ENCODE measurements around the gene CLDN6. TPM values are rescaled to one million over a fixed set of nuclear protein-coding genes. Genes with fewer than 3 reads are reported as not detected.
A peak's percentile ranks its signal among the peaks of the same experiment; 100 is the strongest.

The CLDN6 gene
- total and polyA plus RNA-seq, 2 of the 13 experiments (the other 11 are each of a cell fraction or from before 2014, with no cell fraction given), result 5.9 to 7.6 TPM

- TF ChIP-seq DZIP1 (CRISPR knock-in tag; IDR thresholded peaks at IDR 0.05), result peak; percentile 75; the same call in 1 of the 2 replicates
- peak; percentile 58 for TF ChIP-seq FOSL2 (CRISPR knock-in tag; IDR thresholded peaks at IDR 0.05)
- TF ChIP-seq ZHX2 (IDR thresholded peaks at IDR 0.05; ENCODE audit: low read depth), result no peak; the same call in 1 of the 2 replicates
- TF ChIP-seq ZHX2 (CRISPR knock-in tag; IDR thresholded peaks at IDR 0.05; ENCODE audit: borderline replicate concordance), result peak; percentile 94
- TF ChIP-seq ZNF780A (CRISPR knock-in tag; IDR thresholded peaks at IDR 0.05), result 0 out of 2 replicates have a peak, but pooled peaks have one; percentile 64
- TF ChIP-seq ZFX (CRISPR knock-in tag; IDR thresholded peaks at IDR 0.05; ENCODE audit: low read depth), result peak; percentile 98
- TF ChIP-seq KAT7 (CRISPR knock-in tag; IDR thresholded peaks at IDR 0.05; ENCODE audit: borderline replicate concordance), result peak; percentile 74; the same call in 1 of the 2 replicates
- peak; percentile 94 for TF ChIP-seq AFF4 (CRISPR knock-in tag; IDR thresholded peaks at IDR 0.05)
- no peak for TF ChIP-seq CBX1 (IDR thresholded peaks at IDR 0.05; ENCODE audit: low read depth)
- no peak; the same call in 1 of the 2 replicates for TF ChIP-seq ZNF484 (CRISPR knock-in tag; IDR thresholded peaks at IDR 0.05; ENCODE audit: borderline replicate concordance, low read depth)
- peak; percentile 96 for TF ChIP-seq ZNF280B (CRISPR knock-in tag; IDR thresholded peaks at IDR 0.05; ENCODE audit: borderline replicate concordance)
- peak; percentile 56; the same call in 1 of the 2 replicates for TF ChIP-seq REPIN1 (CRISPR knock-in tag; IDR thresholded peaks at IDR 0.05; ENCODE audit: borderline replicate concordance, low read depth)
Observed at GRCh38 chr16:2968738-2969544, 49.0 kb downstream of the CLDN6 start, which contains the start of gene PAQR4 (continued).
